Natural killer cell treated with Interleukin-12 subunit alpha and Interleukin-12 subunit beta and Interleukin-15 and Interleukin-18, amount 100 ng/mL, for 72 hours (primary cell): ENCODE results near the gene STRBP. TPM values are rescaled to one million over a fixed set of nuclear protein-coding genes. Genes with fewer than 3 reads are reported as not detected.
"Not testable (repeated sequence)": the region's sequence is repeated elsewhere in the genome, so short reads cannot be mapped to it uniquely, and the experiment has no call there.

Experiments used
- ATAC-seq, 2 donors: fragments of 150-1000 bp; cut with Tn5 transposase in 1 of 2; sonication (Bioruptor Pico), chemical (Tn5 transposase) in 1 of 2; 2 replicates each; pipeline ENCODE4 v1.10.0; 2021
- DNase-seq: peaks from one replicate; pipeline ENCODE4 v3.0.0; 2022; ENCODE audit warnings: low spot score
- H3K27ac Mint-ChIP-seq, 2 donors: 1 replicate in 1 of 2; 2 replicates in 1 of 2; pipeline ENCODE4 v1.8.0; 2022; ENCODE audit warnings: mixed read lengths in 2 of 2, mild to moderate bottlenecking in 1 of 2, moderate library complexity in 1 of 2
- H3K27me3 Mint-ChIP-seq, 2 donors: 1 replicate in 1 of 2; 2 replicates in 1 of 2; pipeline ENCODE4 v1.8.0; 2022; ENCODE audit warnings: mixed read lengths in 2 of 2
- H3K36me3 Mint-ChIP-seq: one replicate; pipeline ENCODE4 v1.8.0; 2022; ENCODE audit warnings: mixed read lengths
- H3K4me1 Mint-ChIP-seq, 2 donors: 1 replicate in 1 of 2; 2 replicates in 1 of 2; pipeline ENCODE4 v1.8.0; 2022; ENCODE audit warnings: low read depth in 2 of 2, mixed read lengths in 2 of 2, mild to moderate bottlenecking in 1 of 2
- H3K4me3 Mint-ChIP-seq: one replicate; pipeline ENCODE4 v1.8.0; 2022; ENCODE audit warnings: mixed read lengths
- H3K9me3 Mint-ChIP-seq: 2 replicates; pipeline ENCODE4 v1.8.0; 2022; ENCODE audit warnings: mixed read lengths
- total RNA-seq, 2 donors: library from RNA; stranded (reverse); gene quantifications; one replicate each; pipeline ENCODE4 v1.2.3, GENCODE V29; 2022

STRBP gene
- total RNA-seq, 2 donors from 2014 or later, result 6.9 to 13.9 TPM

GRCh38 chr9:123271133-123271532 lies 2.7 kb upstream of the STRBP start:
- H3K36me3 Mint-ChIP-seq, H3K27ac Mint-ChIP-seq, ATAC-seq, H3K9me3 Mint-ChIP-seq, DNase-seq, H3K4me3 Mint-ChIP-seq: not testable (repeated sequence)
- Mint-ChIP-seq H3K27me3 (peaks cover 22 to 29% of the 10 kb centered on the region in 2 donors), H3K4me1 (peaks cover 9 to 21% of the 10 kb centered on the region in 2 donors)

- H3K36me3 Mint-ChIP-seq, result no peaks in the 10 kb centered on the region
- H3K9me3 Mint-ChIP-seq, result no peaks in the 10 kb centered on the region
- peaks cover 9 to 18% of the 10 kb centered on the region in 2 donors for H3K4me1 Mint-ChIP-seq
- H3K27ac Mint-ChIP-seq, result no peak overlapping the region
- DNase-seq (no peak), ATAC-seq (no peak)
- H3K27me3 Mint-ChIP-seq, result peaks cover 21 to 24% of the 10 kb centered on the region in 2 donors
- peak overlapping the region; percentile 75 for H3K4me3 Mint-ChIP-seq
Observed at GRCh38 chr9:123269281-123269680, 895 bp upstream of the STRBP start.

- Mint-ChIP-seq H3K4me1 (peaks cover 9 to 18% of the 10 kb centered on the region in 2 donors), H3K9me3 (no peaks in the 10 kb centered on the region), H3K36me3 (no peaks in the 10 kb centered on the region), H3K27me3 (peaks cover 21 to 24% of the 10 kb centered on the region in 2 donors), H3K4me3 (peak overlapping the region; percentile 75), H3K27ac (no peak overlapping the region)
- no peak for DNase-seq
- no peak for ATAC-seq
Observed at GRCh38 chr9:123268199-123268464, 254 bp downstream of the STRBP start.

DNA sequence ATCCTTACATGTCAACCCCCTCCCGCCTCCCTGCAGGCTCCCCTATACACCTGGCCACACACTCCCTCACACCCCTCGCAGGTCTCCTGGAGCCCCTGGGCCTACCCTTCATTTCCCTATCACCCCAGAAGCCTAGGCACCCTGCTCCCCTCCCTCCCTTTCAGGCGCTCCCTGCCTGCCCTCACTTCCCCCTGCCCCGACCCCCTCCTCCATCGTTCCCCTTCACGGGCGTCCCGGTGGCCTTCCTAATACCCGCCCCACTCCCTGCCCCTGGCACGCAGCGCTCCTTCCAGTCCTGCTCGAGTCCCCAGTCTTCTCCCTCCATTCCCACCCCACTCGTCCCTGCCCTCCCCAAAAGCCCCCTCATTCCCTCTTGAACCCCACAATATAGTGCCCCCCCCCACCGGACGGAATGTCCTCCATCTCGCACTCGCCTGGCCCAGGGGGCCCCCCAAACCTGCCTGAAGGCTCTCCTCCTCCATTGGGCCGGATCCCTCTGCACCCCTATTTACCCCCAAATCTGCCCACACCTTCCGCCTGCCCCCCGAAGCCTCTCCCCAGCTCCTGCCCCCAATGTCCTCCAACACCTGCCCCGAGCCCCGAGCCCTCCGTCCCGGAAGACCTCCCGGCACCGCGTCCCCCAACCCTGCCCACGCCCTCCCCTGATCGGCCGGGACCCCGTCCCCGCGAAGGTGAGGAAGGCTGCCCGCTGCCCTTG lies 746 bp downstream of the STRBP start:
- peak in 1 of 2 donors; percentile 17 for ATAC-seq
- Mint-ChIP-seq H3K4me1 (peaks cover 9 to 18% of the 10 kb centered on the region in 2 donors), H3K36me3 (no peaks in the 10 kb centered on the region), H3K27me3 (peaks cover 21 to 24% of the 10 kb centered on the region in 2 donors), H3K4me3 (peak overlapping the region; percentile 75), H3K9me3 (no peaks in the 10 kb centered on the region), H3K27ac (no peak overlapping the region)
- DNase-seq, result no peak

DNA sequence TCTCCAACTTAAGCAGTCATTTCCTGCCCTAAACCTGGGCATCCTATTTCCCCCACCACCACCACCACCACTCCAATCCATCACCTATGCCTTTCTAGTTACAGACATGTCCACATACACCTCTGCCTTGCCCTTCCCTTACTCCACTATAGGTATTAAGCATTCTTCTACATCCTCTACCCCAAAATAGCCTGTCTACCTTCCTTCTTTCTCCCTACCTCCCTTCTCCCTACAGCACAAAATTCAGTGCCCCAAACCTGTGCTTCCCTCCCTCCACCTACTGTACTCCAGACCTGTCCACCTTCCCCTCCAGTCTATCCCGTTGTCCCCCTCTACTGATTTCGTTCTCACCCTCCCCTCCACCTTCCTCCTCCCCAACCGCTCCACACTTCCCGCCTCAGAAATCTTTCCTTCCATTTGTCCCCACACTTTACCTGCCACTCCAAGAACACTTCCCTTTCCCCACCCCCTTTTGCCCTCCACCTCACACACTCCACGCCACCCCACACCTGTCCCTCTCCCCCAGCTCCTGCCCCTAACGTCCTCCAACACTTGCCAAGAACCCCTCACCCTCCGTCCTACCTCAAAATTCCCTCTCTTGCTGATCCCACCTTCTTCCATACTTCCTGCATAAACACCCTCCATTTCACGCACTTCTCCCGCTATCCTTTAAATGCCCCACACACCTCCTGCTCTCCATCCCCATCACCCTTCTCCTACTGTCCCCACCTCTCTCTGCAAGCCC lies 1.6 kb downstream of the STRBP start:
- no peak for ATAC-seq
- no peak overlapping the region for H3K27ac Mint-ChIP-seq
- no peaks in the 10 kb centered on the region for H3K9me3 Mint-ChIP-seq
- no peak for DNase-seq
- peaks cover 21 to 24% of the 10 kb centered on the region in 2 donors for H3K27me3 Mint-ChIP-seq
- peak overlapping the region; percentile 75 for H3K4me3 Mint-ChIP-seq
- H3K4me1 Mint-ChIP-seq, result peaks cover 9 to 18% of the 10 kb centered on the region in 2 donors
- H3K36me3 Mint-ChIP-seq, result no peaks in the 10 kb centered on the region

DNA sequence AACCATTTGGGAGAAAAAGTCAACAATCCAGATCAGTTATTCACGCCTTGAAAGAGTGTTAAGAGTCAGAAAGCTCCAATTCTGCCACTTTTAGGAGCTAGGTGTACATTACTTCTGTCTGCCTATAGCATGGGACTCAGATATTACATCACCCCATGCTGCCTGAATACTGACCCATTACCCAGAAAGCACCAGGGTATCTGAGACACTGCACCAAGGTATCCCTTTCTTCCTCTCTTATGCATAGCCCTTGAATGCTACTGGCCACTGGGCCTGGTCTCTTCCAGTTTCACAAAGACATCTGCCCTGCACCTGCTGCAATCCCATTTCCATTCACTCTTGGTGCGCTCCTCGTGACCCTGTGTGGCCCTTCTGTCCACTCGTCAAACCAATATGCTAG lies 2.6 kb downstream of the STRBP start:
- Mint-ChIP-seq H3K27me3 (peaks cover 20% of the 10 kb centered on the region in 2 donors), H3K9me3 (no peaks in the 10 kb centered on the region), H3K36me3 (no peaks in the 10 kb centered on the region), H3K4me3 (no peak overlapping the region), H3K4me1 (peaks cover 9 to 18% of the 10 kb centered on the region in 2 donors), H3K27ac (no peak overlapping the region)
- ATAC-seq (no peak), DNase-seq (no peak)

GRCh38 chr9:123263227-123263626 lies 5.2 kb downstream of the STRBP start:
- H3K4me1 Mint-ChIP-seq, result peaks cover 12 to 14% of the 10 kb centered on the region in 2 donors
- DNase-seq (no peak), ATAC-seq (no peak)
- no peaks in the 10 kb centered on the region for H3K9me3 Mint-ChIP-seq
- peaks cover 16 to 29% of the 10 kb centered on the region in 2 donors for H3K27me3 Mint-ChIP-seq
- H3K4me3 Mint-ChIP-seq, result no peak overlapping the region
- no peaks in the 10 kb centered on the region for H3K36me3 Mint-ChIP-seq
- no peak overlapping the region for H3K27ac Mint-ChIP-seq

GRCh38 chr9:123262338-123262737 lies 6.0 kb downstream of the STRBP start:
- ATAC-seq (no peak), DNase-seq (no peak)
- peaks cover 15 to 29% of the 10 kb centered on the region in 2 donors for H3K27me3 Mint-ChIP-seq
- H3K4me1 Mint-ChIP-seq, result peaks cover 11 to 13% of the 10 kb centered on the region in 2 donors
- H3K4me3 Mint-ChIP-seq, result no peak overlapping the region
- no peaks in the 10 kb centered on the region for H3K9me3 Mint-ChIP-seq
- no peak overlapping the region for H3K27ac Mint-ChIP-seq
- H3K36me3 Mint-ChIP-seq, result no peaks in the 10 kb centered on the region

- H3K4me1 Mint-ChIP-seq, result peaks cover 0 to 5% of the 10 kb centered on the region in 2 donors
- peaks cover 10 to 23% of the 10 kb centered on the region in 2 donors for H3K27me3 Mint-ChIP-seq
- H3K4me3 Mint-ChIP-seq, result no peak overlapping the region
- H3K27ac Mint-ChIP-seq, result no peak overlapping the region
- H3K9me3 Mint-ChIP-seq, result no peaks in the 10 kb centered on the region
- ATAC-seq (no peak), DNase-seq (no peak)
- H3K36me3 Mint-ChIP-seq, result no peaks in the 10 kb centered on the region
Observed at GRCh38 chr9:123261006-123261677, 7.2 kb downstream of the STRBP start.

DNA sequence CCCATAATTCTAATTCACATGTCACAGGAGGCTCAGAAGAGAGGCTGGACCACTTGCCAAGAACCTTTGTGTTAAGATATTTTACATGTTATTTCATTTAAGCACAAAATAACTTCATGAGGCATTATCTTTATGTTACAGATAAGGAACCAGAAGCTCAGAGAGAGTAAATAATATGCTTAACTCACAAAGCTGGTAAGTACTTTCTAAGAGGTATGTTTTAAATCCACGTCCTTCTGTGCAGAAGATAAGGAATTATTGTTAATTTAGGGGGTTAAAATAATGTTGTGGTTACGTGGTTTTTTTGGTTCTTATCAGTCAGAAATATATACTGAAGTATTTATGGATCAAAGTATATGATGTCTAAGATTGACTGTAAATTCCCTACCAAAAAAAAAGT lies 8.0 kb downstream of the STRBP start:
- Mint-ChIP-seq H3K4me3 (no peak overlapping the region), H3K27me3 (peaks cover 7 to 20% of the 10 kb centered on the region in 2 donors), H3K27ac (no peak overlapping the region), H3K36me3 (no peaks in the 10 kb centered on the region), H3K4me1 (peaks cover 0 to 5% of the 10 kb centered on the region in 2 donors), H3K9me3 (no peaks in the 10 kb centered on the region)
- ATAC-seq, result no peak
- no peak for DNase-seq

DNA sequence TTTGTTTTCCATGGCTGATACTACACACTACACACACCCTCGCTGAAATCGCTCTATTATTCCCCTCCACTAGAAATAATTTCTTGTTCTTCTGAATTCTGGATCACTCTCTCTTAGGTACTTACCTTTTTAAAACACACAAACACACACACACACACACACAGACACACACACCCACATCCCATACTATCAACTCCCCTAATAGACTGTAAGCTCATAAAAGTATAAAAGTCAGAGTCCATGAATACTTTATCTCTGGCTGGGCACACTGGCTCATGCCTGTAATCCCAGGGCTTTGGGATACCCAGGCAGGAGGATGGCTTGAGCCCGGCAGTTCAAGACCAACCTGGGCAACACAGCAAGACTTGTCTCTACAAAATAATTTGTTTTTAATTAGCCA lies 11.1 kb downstream of the STRBP start:
- H3K36me3 Mint-ChIP-seq, result no peaks in the 10 kb centered on the region
- no peaks in the 10 kb centered on the region for H3K9me3 Mint-ChIP-seq
- no peak overlapping the region for H3K4me3 Mint-ChIP-seq
- peaks cover 0 to 5% of the 10 kb centered on the region in 2 donors for H3K4me1 Mint-ChIP-seq
- peaks cover 10 to 20% of the 10 kb centered on the region in 2 donors for H3K27me3 Mint-ChIP-seq
- DNase-seq (no peak), ATAC-seq (no peak)
- no peak overlapping the region for H3K27ac Mint-ChIP-seq

DNA sequence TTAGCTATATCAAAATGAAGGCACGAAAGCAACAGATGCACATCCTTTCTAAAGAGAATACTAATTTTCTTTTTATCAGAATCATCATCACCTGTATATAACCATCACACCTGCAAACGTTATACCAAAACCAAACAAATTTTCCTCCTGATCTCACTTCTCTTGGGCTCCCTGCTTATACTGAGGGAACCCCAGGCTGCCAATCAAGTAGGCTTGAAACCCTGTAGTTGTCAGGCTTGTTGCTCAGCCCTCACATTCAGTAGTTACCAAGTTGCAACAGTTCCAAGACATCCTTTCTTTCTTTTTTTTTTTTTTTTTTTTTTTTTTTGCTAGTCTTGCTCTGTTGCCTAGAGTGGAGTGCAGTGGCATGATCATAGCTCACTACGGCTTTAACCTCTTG lies 12.7 kb downstream of the STRBP start:
- H3K4me3 Mint-ChIP-seq, result no peak overlapping the region
- ATAC-seq (no peak), DNase-seq (no peak)
- no peaks in the 10 kb centered on the region for H3K9me3 Mint-ChIP-seq
- H3K36me3 Mint-ChIP-seq, result no peaks in the 10 kb centered on the region
- peaks cover 11 to 20% of the 10 kb centered on the region in 2 donors for H3K27me3 Mint-ChIP-seq
- peaks cover 0 to 5% of the 10 kb centered on the region in 2 donors for H3K4me1 Mint-ChIP-seq
- H3K27ac Mint-ChIP-seq, result no peak overlapping the region

DNA sequence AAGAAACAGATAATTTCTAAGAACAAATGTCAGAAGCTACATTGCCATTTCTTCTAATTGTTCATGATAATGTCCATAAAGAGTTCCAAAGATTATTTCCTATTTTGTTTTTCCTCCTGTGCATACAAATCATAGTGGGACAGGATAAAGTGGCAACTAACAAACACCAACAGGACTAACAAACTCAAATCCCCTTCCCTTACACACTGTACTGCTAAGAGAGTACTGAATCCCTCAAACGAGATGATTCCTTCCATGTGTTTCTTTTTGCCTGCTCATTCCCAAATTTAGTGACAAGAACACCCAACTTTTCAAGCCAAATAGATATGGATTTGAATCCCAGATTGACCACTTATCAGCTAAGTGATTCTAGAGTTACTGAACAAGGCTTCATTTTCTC lies 15.2 kb downstream of the STRBP start:
- DNase-seq, result no peak
- Mint-ChIP-seq H3K4me3 (no peak overlapping the region), H3K27me3 (peaks cover 8 to 11% of the 10 kb centered on the region in 2 donors), H3K9me3 (no peaks in the 10 kb centered on the region), H3K36me3 (no peaks in the 10 kb centered on the region), H3K4me1 (no peaks in the 10 kb centered on the region), H3K27ac (no peak overlapping the region)
- no peak for ATAC-seq

DNA sequence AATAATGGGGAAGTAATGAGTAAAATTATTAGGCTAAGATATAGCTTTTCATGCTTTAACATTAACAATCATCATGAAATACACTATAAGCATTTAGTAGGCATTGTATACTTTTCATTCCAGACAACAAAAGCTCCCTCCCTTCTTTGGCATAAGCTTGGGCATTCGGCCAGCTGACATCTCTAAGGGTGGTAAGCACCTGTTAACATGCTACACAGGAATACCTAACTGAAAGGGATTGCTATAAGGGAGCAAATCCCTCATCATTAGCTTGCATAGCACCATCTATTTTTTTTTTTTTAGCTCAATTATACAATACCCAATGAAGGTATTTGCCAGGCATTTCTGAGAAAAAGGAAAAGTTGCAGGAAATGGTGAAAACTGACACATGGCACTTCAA lies 16.6 kb downstream of the STRBP start:
- DNase-seq (no peak), ATAC-seq (no peak)
- no peaks in the 10 kb centered on the region for H3K9me3 Mint-ChIP-seq
- H3K27me3 Mint-ChIP-seq, result peaks cover under 1 to 6% of the 10 kb centered on the region in 2 donors
- H3K4me1 Mint-ChIP-seq, result no peaks in the 10 kb centered on the region
- H3K27ac Mint-ChIP-seq, result no peak overlapping the region
- H3K36me3 Mint-ChIP-seq, result no peaks in the 10 kb centered on the region
- H3K4me3 Mint-ChIP-seq, result no peak overlapping the region
